Stimulated activated CD8-positive, alpha-beta memory T cell treated with anti-CD3 and anti-CD28 coated beads, Interleukin-4, amount 100 ng/mL, for 4 hours (primary cell): ENCODE results near the gene P2RY11.

ENCODE experiments used
- DNase-seq, 2 donors: peaks; one replicate each; pipeline ENCODE4 v3.0.0-alpha.2; 2020; ENCODE audit warnings: low read depth in 2 of 2, low spot score in 1 of 2

Gene P2RY11

DNA sequence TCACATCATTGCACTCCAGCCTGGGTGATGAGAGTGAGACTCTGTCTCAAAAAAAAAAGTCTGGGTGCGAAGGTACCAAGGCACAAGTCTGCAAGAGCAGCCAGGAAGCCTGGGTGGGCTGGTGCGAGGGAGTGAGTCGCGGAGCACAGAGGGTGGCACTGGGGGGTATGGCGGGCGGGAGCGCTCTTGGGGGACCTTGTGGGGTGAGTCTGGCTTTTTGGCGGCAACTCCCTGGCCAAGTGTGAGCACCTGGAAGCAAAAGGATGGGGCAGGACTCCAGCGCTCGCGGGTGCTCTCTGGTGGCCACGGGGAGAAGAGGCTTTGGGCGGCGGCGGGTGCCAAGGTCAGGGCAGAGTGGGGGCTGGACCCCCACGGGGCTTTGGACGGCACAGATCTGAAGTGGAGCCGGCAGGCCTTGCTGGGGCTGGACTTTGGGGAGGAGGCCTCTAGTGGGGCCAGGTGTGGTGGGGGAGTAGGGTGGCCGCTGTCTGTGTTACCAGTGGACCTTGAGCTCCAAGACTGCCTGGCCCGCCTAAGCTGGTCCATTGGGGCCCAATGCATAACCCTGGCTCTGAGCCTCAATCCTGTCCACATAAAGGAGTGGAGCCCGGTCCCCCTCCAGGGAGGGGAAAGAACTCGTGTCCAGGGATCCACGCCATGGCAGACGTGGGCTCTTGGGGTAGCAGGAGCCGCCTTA lies 1.6 kb downstream of the P2RY11 start:
- peak; percentile 44 to 49 for DNase-seq

DNA sequence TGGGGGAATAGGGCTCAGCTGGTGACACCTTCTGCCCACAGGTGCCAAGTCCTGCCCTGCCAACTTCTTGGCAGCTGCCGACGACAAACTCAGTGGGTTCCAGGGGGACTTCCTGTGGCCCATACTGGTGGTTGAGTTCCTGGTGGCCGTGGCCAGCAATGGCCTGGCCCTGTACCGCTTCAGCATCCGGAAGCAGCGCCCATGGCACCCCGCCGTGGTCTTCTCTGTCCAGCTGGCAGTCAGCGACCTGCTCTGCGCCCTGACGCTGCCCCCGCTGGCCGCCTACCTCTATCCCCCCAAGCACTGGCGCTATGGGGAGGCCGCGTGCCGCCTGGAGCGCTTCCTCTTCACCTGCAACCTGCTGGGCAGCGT lies 2.1 kb downstream of the P2RY11 start:
- no peak for DNase-seq

DNA sequence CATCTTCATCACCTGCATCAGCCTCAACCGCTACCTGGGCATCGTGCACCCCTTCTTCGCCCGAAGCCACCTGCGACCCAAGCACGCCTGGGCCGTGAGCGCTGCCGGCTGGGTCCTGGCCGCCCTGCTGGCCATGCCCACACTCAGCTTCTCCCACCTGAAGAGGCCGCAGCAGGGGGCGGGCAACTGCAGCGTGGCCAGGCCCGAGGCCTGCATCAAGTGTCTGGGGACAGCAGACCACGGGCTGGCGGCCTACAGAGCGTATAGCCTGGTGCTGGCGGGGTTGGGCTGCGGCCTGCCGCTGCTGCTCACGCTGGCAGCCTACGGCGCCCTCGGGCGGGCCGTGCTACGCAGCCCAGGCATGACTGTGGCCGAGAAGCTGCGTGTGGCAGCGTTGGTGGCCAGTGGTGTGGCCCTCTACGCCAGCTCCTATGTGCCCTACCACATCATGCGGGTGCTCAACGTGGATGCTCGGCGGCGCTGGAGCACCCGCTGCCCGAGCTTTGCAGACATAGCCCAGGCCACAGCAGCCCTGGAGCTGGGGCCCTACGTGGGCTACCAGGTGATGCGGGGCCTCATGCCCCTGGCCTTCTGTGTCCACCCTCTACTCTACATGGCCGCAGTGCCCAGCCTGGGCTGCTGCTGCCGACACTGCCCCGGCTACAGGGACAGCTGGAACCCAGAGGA lies 2.6 kb downstream of the P2RY11 start:
- no peak for DNase-seq

DNA sequence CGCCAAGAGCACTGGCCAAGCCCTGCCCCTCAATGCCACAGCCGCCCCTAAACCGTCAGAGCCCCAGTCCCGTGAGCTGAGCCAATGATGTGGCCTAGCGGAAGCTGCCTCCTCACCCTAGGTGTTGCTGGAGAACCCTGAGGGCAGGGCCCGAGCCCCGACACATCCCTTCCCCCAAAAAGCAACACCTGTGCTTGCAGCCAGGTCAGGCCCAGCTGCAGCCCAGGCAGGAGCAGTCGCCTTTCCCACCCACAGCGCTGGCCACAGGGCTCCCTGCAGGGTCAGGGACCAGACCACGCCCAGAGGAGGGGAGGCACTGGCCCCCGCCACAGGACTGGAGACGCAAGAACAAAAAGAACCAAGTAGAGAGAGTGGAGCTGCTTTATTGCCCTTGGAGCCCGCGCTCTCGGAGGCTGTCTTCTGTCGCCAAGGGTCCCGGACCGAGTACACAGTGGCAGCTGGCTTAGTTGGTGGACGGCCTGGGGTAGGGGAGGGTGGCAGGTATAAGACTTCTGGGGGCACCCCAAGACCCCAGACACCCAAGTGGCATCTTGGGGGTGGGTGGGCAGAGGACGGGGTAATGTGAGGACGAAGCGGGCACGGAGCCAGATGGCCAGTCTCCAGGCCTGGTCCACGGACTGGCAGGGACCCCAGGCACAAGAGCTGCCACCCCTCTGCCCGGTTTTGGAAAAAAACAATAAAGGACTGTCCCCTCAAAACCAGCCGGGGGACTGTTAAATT lies 3.3 kb downstream of the P2RY11 start:
- DNase-seq: no peak

DNA sequence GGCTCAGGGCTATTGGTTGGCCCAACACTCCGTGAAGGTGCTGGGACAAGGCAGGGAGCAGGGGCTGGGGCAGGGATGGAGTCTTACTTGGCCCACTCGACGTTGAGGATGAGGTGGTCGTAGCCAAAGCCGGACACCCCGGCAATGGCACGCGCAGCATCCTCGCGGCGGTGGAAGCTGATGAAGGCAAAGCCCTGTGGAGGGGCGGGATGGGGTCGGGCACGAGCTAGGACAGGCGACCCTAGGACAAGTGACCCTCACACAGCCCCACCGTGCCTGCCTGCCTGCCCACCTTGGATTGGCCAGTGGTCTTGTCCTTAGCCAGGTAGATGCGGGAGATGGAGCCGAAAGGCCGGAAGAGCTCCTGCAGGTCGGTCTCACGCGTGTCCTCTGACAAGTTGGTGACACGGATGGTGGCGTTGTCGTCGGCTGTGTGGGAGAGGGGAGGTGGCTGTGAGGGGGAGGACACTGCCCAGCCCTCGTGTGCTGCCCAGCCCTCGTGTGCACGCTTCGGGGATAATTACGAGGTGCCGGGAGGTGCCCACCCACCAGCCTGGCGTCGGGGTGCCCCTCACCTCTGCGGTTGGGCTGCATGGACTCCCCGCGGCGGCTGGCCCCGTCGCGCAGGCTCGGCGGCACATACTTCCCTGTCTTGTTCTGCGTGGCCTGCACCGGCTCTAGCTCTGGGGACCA lies 4.0 kb downstream of the P2RY11 start:
- no peak for DNase-seq

DNA sequence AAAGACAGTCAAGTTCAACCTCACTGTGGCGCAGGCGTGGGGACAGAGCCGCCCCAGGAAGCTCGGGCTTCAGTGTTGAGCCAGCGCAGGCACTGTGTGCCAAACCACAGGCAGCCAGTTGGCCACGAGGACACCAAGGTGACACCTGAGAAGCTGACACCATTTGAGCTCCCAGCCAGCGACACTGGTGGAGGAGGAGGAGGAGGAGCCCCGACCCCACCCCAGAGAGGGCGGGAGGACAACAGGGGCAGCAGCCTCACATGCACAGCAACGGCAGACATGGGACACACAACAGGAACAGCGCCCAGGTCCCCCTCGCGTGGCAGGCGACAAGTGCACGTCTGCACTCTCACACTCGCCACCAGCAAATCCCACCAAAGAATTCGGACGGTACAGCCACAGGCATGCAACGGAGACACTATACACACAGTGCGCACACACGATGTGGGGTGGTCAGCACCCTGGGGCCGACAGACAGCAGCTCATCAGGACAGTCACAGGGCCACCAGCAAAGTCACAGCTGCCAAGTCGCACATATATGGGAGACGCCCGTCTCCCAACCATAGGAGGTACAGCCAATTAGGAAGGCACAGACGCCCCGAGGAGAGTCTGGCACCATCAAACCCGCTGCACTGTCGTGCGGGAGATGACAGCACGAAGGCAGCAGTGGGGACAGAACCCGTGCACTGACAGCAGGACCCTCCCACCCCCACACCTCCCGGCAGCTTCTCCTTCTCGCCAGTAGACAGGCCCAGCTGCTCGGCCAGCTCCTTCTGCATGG lies 4.8 kb downstream of the P2RY11 start:
- no peak for DNase-seq

DNA sequence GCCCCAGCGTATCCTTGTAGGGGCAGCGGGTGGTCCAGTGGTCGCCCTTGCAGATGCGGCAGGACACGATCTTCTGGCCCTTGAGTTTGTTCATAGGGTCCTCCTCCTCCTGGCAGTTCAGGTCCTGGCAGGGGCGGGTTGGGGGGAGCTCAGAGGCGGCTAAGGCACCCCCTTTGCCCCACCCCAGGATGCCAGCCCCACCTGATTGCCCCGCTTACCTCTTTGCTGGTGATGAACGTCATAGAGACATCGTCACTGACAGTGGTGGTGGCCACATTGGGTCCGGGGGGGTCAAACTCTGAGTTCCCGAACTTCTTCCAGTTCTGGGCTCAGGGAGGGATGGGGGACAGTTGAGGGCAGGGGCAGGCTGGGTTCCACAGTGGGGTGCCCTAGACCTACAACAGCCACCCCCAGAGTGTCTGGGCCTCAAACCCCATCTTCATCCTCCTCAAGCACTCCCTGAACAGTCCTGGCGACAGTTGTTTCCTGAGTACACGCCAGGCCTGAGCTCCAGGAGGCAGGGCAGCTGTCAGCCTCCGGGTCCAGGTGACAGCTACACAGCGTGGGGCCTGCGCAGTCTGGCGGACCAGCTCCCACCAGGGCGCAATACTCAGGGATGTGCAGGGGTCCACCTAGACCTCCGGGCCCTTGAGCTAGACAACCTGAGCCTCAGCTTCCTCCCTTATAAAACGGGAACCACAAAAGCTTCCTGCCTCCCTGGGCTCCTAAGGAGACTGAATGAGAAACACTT lies 5.5 kb downstream of the P2RY11 start:
- DNase-seq: no peak

DNA sequence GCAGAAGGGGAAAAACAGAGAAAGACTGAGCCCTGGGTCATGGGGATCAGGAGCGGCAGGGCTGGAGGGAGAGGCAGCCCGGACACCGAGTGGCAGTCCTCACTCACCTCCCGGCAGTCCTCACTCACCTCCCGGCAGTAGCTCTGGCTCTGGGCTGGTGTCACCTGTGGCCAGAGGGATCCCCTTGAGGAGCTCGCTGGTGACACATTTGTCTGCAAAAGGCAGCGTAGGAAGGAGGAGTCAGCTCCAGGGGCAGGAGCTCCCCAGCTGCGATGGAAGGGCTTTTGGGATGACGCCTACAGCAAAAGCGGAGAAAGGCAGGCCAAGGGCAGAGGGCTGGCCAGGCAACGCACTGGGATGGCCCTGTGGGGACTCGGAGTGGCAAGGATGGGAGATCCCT lies 7.5 kb downstream of the P2RY11 start:
- no peak for DNase-seq

DNA sequence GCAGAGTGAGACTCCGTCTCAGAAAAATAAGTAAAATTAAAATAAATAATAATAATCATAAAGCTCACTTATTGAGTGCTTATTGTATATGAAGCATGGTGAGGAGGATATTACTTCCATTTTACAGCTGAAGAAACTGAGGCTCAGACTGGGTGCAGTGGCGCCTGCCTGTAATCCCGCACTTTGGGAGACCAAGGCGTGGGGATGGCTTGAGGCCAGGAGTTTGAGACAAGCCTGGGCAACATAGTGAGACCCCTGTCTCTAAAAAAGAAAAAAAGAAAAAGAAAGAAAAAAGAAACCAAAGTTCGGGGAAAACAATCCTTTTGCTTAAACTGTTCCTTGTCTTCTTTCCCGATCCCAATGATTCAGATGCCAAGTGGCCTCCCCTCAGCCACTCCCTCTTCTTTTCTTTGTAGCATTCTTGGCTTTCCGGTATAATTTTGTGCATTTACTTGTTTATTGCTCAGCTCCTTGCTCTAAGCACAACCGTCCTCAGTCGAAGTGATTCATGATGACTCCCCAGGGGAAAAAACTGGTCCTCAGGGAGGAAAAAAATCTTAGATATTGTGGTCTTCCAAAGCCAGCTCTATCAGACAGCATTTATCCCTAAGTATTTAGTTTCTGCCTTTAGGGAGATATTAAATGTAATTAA lies 9.2 kb downstream of the P2RY11 start:
- no peak for DNase-seq

DNA sequence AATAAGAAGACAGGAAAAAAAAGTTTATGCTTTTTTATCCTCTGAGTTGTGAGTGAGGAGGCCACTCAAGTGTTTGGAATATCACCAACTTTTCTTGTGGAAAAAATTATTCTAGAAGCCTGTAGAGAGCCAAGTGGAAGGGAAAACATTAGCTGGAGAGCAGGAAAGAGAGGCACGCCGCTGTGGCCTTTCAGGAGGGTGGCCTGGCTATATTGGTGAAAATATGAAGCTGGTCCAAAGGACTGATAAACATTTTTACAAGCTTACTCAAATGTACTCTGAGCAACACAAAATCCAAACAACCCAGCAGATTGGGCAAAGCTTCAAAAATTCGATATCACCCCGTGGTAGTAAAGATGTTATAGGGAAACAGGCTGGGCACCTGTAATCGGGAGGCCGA lies 10.6 kb downstream of the P2RY11 start:
- no peak for DNase-seq

DNA sequence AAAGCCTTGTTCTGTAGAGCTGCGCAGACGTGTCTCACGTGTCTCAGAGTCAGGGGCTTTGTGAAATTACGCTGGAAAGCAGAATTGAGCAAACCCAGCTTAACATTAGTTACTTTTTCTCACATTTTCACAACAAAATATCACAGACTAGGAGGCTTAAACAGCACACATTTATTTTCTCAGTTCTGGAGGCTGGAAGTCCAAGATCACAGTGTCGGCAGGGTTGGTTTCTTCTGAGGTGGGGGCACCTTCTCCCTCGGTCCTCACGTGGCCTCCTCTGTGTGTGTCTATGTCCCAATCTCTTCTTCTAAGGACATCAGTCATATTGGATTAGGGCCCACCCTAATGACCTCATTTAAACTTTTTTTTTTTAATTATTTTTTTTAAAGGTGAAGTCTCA lies 12.9 kb downstream of the P2RY11 start:
- DNase-seq: no peak

DNA sequence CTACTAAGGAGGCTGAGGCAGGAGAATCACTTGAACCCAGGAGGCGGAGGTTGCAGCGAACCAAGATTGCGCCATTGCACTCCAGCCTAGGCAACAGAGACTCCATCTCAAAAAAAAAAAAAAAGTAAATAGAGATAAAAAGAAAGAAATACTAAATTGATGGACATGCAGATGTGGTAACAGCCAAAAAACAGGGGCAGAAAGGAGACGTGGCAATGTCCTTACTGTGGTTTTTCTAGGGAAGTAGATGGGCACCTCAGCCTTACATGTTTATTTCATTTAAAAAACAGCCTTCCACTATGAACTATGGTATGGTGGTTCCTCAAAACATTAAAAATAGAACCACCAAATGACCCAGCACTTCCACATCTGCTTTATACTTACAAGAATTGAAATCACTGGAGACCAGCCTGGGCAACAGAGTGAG lies 14.7 kb downstream of the P2RY11 start:
- DNase-seq: no peak

DNA sequence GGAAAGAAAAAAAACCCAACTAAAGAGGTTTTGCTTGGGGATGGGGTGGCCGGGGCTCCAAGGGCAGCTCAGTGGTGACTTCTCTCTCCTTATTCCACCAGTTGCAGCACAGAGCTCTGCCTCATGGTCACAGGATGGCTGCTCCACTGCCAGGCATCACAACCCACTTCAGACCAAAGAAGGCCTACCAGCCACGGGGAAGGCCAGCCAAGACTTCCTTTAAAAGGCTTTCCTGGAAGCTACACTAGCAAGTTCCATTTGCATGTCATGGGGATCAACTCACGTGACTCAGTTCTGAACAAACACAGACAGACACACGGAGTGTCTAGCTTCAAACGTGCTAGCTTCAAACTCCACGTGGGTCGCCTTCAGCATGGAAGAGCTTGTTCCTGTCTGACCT lies 21.4 kb downstream of the P2RY11 start:
- DNase-seq: no peak

DNA sequence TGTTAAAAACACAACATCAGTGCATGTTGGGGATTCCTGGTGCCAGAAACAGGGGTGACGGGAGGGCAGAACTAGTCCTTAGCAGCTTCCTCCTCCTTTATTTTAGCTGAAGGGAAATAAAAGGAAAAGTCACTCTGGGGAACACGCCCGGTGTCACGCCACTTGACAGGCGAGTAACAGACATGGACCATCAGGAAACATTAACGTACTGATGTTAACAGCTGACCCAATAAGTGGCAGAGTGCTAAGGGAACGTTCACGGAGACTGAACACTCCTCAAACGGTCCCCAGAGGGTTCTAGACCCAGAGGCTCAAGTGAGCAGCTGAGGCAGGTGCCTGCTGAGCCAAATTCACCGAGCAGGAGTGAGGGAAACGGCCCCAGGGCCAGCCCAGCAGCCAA lies 22.1 kb downstream of the P2RY11 start:
- DNase-seq: no peak

DNA sequence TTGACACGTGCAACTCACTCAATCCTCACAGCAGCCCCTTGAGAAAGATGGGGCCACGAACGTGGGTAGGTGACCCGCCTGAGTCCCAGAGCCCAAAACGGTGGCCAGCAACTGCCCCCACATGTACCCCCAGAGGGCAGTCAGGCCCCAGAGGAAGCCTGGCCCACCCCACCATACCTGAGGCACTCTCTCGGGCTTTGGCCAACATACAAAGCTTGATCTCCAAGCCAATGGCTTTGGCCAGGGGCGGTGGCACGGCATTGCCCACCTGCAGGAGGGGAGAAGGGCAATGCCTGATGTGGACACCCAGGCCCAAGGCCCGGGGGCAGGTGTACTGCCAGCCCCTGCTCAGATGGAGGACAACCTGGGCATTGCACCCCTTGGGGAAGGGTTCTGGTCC lies 22.5 kb downstream of the P2RY11 start:
- DNase-seq: no peak

DNA sequence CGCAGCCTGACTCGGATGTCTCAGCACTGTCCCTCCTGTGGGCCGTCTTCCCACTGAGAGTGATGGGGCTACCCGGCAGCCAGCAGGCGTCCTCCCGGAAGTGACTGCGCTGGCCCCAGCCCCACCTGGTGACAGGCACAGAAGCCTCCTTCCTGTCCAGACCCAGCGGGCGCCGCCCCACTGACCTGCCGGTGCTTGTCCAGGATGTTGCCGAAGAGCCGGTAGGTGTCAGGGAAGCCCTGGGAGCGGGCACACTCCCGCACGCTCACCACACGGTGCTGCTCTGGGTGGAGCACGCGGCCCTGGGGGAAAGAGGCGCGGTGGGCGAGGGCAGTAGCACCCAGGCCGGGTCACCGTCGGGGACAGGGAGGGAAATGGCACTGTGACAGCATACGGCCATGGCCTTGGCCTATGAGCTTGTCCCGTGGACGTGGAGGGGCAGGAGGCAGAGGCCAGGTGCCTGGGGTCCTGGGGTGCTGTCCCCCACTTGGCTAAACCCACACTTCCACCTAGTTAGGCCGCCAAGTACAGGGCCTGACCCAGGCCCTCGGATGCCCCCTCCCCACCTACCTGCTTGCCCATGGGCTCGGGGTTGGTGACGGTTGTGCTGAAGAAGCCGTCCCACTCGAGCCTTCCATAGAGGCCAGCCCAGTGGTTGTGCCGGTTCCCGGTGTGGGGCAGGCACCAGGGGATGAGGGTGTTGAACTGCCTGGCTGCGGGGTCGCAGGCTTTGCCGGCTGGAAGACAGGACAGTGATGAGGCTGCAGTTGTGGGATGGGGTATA lies 24.2 kb downstream of the P2RY11 start:
- no peak for DNase-seq

DNA sequence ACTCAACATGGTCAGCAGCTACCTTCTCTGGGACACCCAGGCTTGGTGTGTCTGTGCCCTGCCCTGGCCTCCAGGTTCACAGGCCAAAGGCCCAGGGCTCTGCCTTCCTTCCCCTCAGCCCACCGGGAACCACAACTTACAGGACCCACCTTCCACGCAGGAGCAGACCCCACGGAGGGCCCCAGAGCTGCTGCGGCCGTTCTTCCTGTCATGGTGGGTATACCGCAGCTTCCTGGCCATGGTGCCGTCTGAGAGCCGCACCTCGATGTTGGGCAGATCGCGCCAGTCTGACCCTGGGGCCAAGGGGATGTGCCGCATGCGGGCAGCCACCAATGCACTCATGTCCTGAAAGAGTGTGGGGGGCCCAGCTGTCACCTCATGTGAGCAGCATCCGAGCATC lies 25.4 kb downstream of the P2RY11 start:
- DNase-seq: no peak

DNA sequence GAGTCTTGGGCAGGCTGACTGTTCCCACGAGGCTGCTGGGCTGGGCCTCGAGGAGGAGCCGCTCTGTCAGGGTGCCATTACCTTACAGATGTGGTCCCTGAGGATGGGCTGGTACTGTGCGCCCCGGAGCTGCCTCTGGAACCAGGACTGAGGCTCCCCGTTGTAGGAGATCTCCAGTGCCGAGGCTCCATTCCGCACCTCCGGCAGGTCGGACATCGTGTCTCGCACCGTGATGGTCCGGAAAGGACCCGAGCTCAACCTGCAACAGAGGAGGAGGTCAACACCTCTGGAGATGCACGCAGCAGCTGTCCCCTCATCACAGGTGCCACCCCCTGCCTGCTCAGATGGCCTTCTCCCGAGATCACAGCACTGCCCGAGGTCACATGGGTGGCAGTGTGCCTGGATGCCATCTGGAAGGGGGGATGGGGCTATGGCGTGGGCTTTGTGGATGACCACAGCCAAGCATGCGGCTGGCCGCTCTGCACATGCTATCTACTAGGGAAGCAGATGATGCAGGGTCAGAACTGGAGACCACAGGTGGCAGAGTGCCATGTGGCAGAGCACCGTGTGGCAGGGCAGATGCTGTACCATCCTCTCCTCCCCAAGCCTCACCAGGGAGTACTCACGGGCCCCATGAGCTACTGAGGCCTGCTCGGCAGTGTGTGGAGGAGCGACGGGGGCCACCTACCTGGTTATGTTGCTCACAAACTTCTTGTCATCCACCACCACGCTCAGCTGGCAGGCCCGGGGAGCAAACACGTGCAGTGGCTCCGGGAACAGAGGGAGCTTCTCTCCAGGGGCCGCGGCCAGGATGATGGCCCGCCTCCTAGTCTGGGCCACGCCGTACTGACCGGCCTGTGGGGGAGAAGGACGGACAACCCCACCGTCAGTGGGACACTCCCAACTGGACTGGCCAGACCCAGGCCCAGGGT lies 26.5 kb downstream of the P2RY11 start:
- DNase-seq: no peak
